Measurements from ENCODE around the gene BMI1.

DNA sequence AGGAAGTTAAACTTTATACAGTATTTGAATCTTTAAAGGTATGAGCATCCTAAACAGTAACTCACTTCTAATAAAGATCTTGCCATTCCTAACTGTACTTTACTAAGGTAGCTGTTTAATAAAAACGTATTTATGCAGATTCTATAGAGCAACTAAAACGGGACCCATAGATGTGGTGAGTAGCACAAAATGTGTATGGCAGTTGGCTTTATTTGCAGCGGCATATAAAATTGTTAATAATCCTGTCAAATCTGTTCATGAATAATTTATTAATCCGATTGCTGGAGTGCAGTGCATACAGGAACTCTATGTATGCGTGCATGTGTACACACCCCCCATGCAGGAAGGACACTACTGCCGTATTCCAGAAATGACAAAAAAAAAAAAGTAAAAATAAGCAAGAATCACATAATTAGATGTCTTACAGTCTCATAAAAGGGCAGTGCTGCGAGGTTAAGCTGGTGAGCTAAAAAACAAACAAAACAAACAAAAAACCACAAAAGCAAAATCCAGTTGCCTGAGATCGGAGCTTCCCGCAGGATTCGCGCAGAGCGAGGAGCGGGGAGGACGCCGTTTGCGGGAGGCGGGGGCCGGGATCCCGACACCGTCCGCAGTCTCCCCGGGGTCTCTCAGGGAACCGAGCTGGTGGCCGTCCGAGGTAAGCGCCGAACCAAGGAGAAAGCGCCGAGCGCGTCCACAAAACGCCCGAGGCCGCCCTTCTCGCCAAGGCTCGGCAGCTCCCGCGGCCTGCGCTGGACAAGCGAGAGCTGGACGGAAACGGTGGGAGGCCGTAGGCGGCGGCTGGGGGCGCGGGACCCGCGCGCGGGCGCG is 5.2 kb upstream of the BMI1 start:
- TF ChIP-seq, protein P1, sequence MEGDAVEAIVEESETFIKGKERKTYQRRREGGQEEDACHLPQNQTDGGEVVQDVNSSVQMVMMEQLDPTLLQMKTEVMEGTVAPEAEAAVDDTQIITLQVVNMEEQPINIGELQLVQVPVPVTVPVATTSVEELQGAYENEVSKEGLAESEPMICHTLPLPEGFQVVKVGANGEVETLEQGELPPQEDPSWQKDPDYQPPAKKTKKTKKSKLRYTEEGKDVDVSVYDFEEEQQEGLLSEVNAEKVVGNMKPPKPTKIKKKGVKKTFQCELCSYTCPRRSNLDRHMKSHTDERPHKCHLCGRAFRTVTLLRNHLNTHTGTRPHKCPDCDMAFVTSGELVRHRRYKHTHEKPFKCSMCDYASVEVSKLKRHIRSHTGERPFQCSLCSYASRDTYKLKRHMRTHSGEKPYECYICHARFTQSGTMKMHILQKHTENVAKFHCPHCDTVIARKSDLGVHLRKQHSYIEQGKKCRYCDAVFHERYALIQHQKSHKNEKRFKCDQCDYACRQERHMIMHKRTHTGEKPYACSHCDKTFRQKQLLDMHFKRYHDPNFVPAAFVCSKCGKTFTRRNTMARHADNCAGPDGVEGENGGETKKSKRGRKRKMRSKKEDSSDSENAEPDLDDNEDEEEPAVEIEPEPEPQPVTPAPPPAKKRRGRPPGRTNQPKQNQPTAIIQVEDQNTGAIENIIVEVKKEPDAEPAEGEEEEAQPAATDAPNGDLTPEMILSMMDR (IDR thresholded peaks at IDR 0.05) = no peak
- no peak for TF ChIP-seq POLR2AphosphoS5 (IDR thresholded peaks at IDR 0.05)
- no peak for TF ChIP-seq POLR2A (IDR thresholded peaks at IDR 0.05)
- no peak for TF ChIP-seq EP300 (IDR thresholded peaks at IDR 0.05)

All from stomach (tissue), 4 donors.